ENCODE results near the gene GOLGA8B. TPM values are rescaled to one million over a fixed set of nuclear protein-coding genes. Genes with fewer than 3 reads are reported as not detected.
A peak's percentile ranks its signal among the peaks of the same experiment; 100 is the strongest.
"Not testable (repeated sequence)": the region's sequence is repeated elsewhere in the genome, so short reads cannot be mapped to it uniquely, and the experiment has no call there.

GOLGA8B gene, protein sequence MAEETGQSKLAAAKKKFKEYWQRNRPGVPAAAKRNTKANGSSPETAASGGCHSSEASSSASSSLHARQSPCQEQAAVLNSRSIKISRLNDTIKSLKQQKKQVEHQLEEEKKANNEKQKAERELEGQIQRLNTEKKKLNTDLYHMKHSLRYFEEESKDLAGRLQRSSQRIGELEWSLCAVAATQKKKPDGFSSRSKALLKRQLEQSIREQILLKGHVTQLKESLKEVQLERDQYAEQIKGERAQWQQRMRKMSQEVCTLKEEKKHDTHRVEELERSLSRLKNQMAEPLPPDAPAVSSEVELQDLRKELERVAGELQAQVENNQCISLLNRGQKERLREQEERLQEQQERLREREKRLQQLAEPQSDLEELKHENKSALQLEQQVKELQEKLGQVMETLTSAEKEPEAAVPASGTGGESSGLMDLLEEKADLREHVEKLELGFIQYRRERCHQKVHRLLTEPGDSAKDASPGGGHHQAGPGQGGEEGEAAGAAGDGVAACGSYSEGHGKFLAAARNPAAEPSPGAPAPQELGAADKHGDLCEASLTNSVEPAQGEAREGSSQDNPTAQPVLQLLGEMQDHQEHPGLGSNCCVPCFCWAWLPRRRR
- 5.8 and 6.4 TPM in 2 replicates for total RNA-seq

DNA sequence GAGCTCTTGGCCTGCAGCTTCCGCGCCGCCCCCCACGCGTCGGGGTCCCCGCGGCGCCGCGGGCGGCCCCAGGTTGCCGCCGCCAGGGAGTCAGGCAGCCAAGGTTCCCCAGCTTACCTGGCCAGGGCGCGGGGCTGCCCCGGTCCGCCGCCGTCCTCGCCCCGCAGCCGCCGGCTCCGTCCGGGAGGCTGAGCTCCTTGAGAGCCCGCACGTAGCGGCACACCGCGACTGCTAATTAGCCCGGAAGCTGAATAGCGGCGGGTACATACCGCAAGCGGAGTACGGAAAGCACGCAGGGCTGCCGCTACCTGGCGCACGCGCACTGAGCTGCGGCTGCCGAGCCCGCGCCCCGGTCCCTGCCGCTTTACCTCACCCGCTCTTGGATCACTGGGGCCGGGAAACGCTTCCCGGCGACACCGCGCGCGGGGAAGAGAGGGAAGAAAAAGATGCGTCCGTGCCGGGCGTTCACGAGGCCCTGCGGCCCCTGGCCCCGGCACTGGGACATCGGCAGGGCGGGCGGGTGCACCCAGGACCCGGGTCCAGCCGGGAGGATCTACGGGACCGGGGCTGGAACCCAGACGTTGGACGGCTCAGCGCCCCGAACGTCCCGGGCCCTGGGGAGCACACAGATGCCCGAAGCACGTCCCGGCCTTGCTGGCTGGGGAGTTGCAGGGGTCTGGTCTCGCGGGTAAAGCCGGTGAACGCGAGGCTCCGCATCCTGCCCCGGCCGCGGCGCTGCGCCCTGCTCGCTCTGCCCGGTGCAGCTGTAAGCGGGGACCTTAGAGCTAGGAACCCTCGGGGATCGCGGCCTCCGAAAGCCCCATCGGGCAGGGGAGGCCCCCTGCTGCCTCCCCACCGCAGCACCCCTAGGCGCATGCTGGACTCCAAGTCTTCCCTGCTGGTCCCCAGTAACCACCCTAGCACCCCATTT lies at the start of gene GOLGA8B:
Gene GOLGA8B (minus strand): TSS at position 253 of the 931 bp plus-strand sequence. CDS start 47,739 bp downstream, outside the sequence.
- peak; percentile 9 to 53 for DNase-seq (ENCODE audit: low read depth in 2 of 2)

DNA sequence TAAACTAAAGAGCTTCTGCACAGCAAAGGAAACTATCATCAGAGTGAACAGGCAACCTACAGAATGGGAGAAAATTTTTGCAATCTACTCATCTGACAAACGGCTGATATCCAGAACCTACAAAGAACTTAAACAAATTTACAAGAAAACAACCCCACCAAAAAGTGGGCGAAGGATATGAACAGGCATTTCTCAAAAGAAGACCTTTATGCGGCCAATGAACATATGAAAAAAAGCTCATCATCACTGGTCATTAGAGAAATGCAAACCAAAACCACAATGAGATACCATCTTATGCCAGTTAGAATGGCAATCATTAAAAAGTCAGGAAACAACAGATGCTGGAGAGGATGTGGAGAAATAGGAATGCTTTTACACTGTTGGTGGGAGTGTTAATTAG lies 49.7 kb upstream of the GOLGA8B start:
- not testable (repeated sequence) for DNase-seq (ENCODE audit: low read depth in 2 of 2)

DNA sequence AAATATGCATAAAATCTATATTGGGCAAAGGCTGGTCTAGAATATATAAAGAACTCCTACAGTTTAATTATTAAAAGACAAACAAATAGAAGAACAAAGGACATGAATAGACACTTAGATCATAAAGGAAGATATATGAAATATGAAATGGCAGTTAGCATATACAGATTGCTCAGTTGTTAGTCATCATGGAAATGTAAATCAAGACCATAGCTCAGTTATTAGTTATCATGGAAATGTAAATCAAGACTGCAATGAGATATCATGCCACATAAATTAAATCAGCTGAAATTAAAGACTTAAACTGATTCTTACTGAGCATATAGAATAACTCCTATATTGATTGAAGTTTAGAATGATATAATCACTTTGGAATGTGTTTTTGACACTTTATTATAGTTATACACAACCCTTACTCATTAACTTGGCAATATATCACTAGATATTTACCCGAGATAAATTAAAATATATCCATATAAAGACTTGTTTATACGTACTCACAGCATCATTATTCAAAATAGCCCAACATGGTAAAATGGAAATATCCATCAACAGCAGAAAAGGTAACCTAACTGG lies 45.2 kb upstream of the GOLGA8B start:
- DNase-seq (ENCODE audit: low read depth in 2 of 2) = peak in 1 of 2 donors; percentile 22

DNA sequence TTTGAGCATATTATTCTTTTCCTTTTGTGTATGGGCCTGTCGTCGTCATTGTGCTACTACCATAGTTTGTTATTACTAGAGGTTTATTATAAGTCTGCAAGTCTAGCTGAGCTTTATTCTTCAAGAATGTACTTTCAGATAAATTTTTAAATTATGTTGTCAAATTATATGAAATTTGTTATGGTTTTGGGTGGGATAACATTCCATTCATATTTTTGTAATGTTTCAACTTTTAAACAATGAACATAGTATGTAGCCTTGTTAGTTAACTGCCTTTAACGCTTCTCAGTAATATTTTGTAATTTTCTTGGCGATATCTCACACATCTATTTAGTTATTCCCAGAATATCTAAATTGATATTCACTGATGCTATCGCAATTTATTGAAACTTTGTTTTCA lies 41.6 kb upstream of the GOLGA8B start:
- no peak for DNase-seq (ENCODE audit: low read depth in 2 of 2)

DNA sequence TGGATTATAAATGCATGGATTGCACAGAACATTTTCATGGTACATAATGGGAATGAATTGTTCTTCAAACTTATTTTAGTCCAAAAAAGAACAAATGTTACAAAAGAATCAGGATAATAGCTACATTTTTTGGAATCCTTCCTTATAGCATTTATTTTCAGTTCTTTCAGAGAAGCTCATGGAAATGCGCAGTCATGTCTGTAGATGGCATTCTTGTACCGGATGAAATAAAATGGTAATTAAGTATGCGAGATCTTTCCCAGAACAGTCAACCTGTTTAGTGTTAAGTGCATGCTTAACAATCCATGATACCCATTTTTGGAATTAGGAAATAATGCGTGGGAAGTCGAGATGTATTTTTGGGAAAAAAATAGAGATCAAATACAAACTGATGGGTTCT lies 38.2 kb upstream of the GOLGA8B start:
- peak; percentile 41 to 63 for DNase-seq (ENCODE audit: low read depth in 2 of 2)

DNA sequence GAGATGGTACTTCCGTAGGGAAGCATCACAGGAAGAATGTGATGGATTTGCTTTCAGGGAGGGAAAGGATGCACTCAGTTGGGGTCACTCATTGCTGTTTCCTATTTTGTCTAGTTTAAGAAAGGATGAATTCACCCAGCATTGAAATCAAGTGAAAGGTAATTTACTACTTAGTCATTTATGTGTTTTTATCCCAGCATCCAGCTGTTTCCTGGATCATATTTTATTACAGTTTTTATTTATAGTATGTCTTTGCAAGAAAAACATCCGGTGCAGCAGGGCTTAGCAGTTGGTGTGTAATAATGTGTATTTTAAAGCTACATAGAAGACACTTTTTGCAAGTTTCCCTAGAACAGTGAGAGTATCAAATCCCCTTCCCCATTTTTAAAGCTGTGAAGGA lies 37.4 kb upstream of the GOLGA8B start:
- peak; percentile 64 to 86 for DNase-seq (ENCODE audit: low read depth in 2 of 2)

DNA sequence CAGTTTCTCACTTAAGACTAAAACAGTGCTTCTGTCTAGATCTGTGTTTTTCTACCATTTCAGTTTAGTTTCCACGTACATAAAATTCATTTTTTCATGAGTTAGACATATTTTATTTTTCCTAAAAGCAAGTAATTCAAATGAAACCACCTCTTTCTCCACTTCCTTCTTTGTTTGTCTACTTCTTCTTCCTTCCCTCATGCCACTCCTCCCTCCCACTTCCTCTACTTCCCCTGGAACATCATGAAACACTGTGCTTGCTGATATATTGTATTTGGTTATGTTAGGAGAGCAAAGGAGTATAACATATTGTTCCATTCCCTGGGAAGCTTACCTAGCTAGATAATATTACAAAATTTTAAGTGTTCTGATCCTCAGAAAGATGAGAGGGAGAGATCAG lies 36.7 kb upstream of the GOLGA8B start:
- no peak for DNase-seq (ENCODE audit: low read depth in 2 of 2)

DNA sequence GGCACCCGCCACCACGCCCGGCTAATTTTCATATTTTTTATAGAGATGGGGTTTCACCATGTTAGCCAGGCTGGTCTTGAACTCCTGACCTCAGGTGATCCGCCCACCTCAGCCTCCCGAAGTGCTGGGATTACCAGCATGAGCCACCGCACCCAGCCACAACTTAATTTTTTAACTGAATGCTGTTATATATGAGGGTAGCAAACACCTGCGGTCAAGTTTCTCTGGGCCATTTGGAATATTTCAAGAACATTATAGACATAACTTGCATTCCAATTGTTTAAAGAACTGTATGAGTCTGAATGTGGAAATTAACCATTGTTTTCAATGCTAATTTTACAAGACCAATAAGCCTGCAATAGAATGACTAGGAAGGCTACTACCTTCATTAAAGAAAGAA lies 35.7 kb upstream of the GOLGA8B start:
- no peak for DNase-seq (ENCODE audit: low read depth in 2 of 2)

DNA sequence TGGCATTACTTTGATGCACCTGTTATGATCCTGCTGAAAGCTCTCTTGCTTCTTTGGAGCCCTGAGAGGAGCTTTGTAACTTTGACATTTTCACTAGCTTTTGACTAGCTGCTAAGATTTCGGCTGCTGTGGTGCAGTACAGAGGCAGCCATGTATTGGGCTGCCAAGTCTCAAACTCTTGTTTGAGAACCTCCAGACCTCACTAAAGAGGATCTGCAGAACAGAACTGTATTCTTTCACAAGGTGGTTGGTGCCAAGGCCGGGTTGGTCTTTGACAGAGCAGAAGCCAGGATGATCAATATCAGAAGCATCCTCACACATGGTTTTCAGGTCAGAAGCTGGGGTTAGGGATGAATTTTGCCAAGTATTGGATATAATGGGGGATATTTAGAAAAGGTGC lies 34.6 kb upstream of the GOLGA8B start:
- DNase-seq (ENCODE audit: low read depth in 2 of 2) = no peak

DNA sequence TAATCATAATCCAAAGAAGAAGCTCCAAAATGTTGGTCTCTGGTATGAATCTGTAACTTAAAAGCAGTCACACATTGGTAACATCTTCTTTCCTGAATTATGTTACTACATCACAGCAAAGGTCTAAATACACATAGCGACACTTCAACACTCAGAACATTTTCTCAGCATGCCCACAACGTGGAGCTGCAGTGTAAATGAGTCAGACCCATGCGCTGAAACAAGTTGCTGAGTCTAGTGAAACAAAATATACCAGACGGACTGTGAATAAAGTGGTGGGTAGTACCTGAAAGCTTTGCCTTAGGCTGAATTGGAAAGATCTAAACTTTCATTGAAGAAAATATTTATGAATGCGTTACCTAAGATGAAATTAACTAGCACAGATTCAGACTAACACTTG lies 33.2 kb upstream of the GOLGA8B start:
- peak; percentile 23 to 50 for DNase-seq (ENCODE audit: low read depth in 2 of 2)

DNA sequence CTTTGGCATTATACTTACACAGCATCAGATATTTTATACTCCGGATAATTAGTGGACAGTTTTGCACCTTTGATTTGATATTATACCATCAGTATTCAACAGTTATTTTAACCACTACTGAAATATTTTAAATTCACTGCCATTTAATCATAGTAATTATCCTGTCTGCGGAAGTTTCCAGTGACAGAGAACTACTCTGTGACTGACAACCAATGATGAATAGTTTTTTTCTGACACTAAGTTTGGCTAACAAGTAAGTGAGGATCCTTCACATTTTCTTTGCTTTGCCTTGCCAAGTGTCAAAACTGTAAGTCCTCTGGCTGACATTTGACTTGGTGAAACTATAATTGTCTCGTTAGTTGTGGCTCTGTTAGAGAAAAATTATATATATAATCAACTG lies 30.5 kb upstream of the GOLGA8B start:
- DNase-seq (ENCODE audit: low read depth in 2 of 2) = no peak

DNA sequence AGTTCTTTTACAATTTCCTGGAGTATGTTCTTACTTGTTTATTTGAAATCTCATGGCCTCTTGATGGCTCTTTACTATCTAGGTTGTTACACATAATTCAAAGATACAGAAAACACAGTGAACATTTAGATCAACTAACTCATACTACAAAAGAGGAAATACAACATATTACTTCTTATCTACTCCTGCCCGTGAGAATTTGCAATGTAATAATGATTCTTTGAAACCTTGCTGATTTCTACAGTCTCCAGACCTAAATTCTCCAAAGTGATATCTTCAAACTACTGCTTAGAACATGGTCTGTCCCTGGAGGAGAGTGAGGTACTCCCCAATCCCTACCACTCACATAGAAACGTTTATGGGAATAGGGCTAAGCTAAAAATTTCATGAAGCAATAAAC lies 29.9 kb upstream of the GOLGA8B start:
- no peak for DNase-seq (ENCODE audit: low read depth in 2 of 2)

DNA sequence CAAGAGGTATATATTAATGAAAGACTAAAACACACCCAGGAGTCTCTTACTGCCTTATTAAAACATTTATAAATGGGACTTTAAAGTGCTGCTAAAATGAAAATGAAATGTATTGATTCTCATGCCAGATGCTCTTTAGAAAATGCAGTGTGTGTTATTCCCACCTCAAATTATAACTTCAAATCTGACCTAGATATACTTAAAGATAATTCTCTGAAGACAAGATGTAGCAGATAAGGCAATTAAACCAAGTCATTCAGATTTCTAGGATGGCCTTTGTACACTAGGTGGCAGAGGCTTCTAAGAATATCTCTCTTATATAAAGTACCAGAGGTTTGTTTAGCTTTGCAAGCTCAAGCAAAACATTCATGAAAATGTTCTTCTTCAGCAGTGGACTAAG lies 26.9 kb upstream of the GOLGA8B start:
- peak in 1 of 2 donors; percentile 19 for DNase-seq (ENCODE audit: low read depth in 2 of 2)

DNA sequence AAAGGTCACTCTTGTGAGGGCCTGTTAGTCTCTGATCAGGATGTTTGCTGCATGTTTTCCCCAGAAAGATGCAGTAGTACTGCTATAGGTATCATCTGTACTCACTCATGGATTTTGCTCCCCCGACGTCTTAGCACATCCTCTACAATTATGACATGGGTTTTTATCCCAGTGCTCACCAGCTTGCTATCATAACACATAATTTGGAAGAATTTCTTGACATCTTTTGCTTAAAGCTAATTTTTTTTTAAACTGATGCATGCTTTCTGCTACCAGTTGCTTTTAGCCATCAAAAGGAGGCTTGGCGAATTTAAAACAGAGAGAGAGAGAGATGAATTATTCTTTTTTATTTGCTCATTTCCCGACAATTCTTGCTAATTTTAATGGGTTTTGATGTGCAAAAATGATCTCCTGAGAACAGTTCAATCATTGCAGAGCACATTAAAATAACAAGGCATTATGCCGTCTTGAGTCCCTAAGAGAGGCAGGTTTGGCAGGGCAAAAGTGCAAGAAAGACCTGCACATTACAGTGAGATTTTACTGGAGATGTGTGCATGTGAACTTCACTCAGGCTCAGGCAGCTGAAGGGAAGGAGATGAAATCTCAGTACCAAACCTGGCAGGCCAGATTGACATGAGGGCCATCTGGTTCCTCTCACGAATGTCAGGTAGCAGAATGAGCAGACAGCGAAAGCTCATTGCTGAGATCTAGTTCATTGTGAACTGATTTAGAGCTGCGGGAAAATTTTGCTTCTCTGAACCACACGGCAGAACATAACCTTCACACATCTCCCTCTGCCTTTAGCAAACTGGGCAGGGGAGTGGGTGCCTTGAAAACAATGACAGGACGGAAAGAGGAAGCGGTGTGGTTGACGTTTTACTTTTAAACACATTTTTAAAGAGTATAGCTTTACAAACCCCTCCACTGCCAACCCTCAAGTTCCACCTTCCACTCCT lies 25.9 kb upstream of the GOLGA8B start:
- peak in 1 of 2 donors; percentile 33 for DNase-seq (ENCODE audit: low read depth in 2 of 2)

DNA sequence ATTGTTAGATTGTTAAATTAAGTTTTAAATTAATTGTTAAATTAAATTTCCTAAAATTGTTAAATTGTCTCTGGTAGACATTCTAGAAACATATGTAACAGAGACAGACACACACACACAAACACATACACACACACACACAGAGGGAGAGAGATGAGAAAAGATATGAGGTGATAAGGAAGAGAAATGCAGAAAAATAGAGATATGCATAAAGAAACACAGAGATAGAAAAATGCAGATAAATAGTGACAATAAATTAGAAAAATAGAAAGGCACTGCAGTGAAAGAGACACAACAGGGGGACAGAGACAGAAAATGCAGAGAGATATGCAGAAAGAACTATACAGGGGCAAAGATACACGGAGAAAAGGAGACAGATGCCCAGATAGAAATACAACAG lies 25.1 kb upstream of the GOLGA8B start:
- no peak for DNase-seq (ENCODE audit: low read depth in 2 of 2)

DNA sequence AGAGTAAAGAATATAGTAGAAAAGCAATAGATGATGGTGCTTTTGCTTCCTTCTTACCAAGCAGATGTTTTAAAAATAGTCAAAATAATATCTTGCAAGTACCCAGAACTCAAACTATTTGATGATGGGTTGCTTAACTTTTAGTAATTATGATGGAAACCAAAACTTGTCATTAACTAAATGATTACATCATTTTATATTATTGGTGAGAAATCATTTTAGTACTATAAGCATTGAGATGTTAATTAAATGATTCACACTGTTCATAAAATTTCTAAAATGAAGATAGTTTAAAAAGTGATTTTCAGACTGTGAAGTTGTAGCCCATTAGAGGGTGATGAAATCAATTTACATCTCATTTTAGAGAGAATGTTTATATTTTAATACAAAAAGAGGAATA lies 24.4 kb upstream of the GOLGA8B start:
- DNase-seq (ENCODE audit: low read depth in 2 of 2) = no peak

DNA sequence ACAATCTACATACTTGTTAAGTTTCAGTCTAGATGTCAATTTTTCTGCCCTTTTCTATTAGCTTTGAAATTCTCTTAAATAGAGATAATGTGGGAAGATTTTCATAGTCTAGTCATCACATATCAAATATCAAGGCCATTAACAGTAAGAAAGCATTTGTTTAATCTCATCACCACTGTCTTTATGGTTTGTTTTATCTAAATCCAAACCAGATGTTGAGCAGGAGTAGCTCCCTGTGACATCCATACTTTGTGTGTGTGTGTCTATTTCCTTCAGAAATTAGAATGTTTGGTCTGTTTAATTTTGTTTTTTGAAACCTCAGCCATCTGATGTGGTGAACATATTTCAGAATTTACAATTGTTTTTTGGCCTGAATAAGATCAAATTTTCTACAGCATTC lies 23.1 kb upstream of the GOLGA8B start:
- DNase-seq (ENCODE audit: low read depth in 2 of 2) = no peak

DNA sequence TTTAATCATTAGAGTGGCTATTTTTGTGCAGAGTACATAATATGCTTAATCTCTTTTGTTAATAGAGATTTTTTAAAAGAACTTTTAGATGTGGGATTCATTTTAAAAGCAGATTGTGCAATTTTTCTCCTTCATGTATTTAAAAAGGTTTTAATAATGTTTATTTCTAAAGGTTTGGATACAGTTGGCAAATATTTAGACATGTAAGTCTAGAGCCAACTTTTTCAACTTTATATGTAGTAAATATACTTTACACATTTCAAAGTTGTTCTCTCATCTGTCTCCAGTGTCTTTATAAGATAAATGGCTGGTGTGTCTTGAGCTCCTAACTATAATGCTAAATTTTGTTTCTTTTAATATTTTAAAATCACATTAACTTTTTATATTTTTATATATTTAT lies 22.7 kb upstream of the GOLGA8B start:
- no peak for DNase-seq (ENCODE audit: low read depth in 2 of 2)

DNA sequence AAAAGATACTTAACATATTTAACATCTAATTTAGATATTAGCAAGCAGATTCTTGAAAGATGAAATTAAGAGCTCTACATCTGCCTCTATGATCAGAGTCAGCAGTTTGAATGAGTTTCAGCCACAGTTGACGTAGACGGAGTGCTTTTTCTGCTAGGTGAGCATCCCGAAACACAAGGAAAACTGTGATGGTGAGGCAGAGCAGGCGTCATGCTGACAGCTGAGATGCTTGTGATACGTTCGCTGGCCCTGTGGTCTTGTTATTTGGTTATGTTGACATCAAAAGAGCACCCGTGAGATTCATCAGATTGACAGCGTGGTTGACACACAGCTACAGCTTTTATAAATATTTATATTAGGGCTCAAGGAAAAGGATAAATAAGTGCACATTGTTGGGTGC lies 19.6 kb upstream of the GOLGA8B start:
- no peak for DNase-seq (ENCODE audit: low read depth in 2 of 2)

DNA sequence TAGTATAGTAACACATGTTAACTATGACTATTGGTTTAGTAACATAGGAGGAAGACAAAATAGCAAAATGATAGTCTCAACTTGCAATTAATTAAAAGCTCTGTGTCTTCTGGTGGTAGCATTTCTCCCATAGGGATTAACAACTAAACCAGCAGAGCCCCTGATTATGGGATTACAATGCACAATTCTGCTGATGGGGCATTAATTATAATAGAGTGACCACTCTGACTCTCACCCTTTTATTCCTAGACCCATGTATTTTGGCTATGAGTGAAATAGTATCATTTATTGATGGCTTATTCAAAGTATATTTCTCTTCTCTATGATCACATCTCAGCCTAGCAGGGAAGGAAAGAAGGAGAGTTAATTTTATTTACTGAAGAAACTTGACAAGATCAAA lies 17.5 kb upstream of the GOLGA8B start:
- no peak for DNase-seq (ENCODE audit: low read depth in 2 of 2)

Measured in dermis microvascular lymphatic vessel endothelial cell (primary cell).